OCI-M2 (cell line): Measurements from ENCODE around the gene PLCB1.
"Not testable (repeated sequence)": the region's sequence is repeated elsewhere in the genome, so short reads cannot be mapped to it uniquely, and the experiment has no call there.

Source experiments
- DNase-seq: peaks from one replicate; lab custom pipeline; 2025; ENCODE audit not compliant: unreplicated experiment; lab: John Stamatoyannopoulos, UW

The PLCB1 gene

GRCh38 chr20:8639112-8639778 is 507.2 kb downstream of the PLCB1 start:
- no peak for DNase-seq

- DNase-seq: no peak
Observed at GRCh38 chr20:8640461-8640860, 508.4 kb downstream of the PLCB1 start.

- DNase-seq: no peak
Observed at GRCh38 chr20:8642247-8642646, 510.2 kb downstream of the PLCB1 start.

GRCh38 chr20:8644468-8644867 is 512.4 kb downstream of the PLCB1 start:
- DNase-seq: not testable (repeated sequence)

- no peak for DNase-seq
Observed at GRCh38 chr20:8645326-8645725, 513.3 kb downstream of the PLCB1 start.

- no peak for DNase-seq
Observed at GRCh38 chr20:8646033-8646441, 514.0 kb downstream of the PLCB1 start.

GRCh38 chr20:8646716-8647115 is 514.6 kb downstream of the PLCB1 start:
- no peak for DNase-seq

- DNase-seq: no peak
Observed at GRCh38 chr20:8647961-8648441, 515.9 kb downstream of the PLCB1 start.

GRCh38 chr20:8648466-8648865 is 516.4 kb downstream of the PLCB1 start:
- DNase-seq: no peak

GRCh38 chr20:8652396-8652795 is 520.3 kb downstream of the PLCB1 start:
- DNase-seq: no peak

GRCh38 chr20:8654486-8654885 is 522.4 kb downstream of the PLCB1 start:
- DNase-seq: no peak

- no peak for DNase-seq
Observed at GRCh38 chr20:8656335-8656734, 524.3 kb downstream of the PLCB1 start.

GRCh38 chr20:8657664-8658063 is 525.6 kb downstream of the PLCB1 start:
- no peak for DNase-seq

GRCh38 chr20:8658103-8658502 is 526.0 kb downstream of the PLCB1 start:
- no peak for DNase-seq

- DNase-seq: no peak
Observed at GRCh38 chr20:8661229-8661952, 529.3 kb downstream of the PLCB1 start.

GRCh38 chr20:8662433-8662954 is 530.4 kb downstream of the PLCB1 start:
- DNase-seq: no peak

- no peak for DNase-seq
Observed at GRCh38 chr20:8663424-8663823, 531.4 kb downstream of the PLCB1 start.

GRCh38 chr20:8664778-8665177 is 532.7 kb downstream of the PLCB1 start:
- no peak for DNase-seq

- DNase-seq: no peak
Observed at GRCh38 chr20:8667306-8667705, 535.2 kb downstream of the PLCB1 start.

GRCh38 chr20:8670207-8670892 is 538.3 kb downstream of the PLCB1 start:
- no peak for DNase-seq

- no peak for DNase-seq
Observed at GRCh38 chr20:8670893-8671215, 538.8 kb downstream of the PLCB1 start.
